ENCODE measurements around the gene BLOC1S4.
"Not testable (repeated sequence)": the region's sequence is repeated elsewhere in the genome, so short reads cannot be mapped to it uniquely, and the experiment has no call there.

The BLOC1S4 gene

DNA sequence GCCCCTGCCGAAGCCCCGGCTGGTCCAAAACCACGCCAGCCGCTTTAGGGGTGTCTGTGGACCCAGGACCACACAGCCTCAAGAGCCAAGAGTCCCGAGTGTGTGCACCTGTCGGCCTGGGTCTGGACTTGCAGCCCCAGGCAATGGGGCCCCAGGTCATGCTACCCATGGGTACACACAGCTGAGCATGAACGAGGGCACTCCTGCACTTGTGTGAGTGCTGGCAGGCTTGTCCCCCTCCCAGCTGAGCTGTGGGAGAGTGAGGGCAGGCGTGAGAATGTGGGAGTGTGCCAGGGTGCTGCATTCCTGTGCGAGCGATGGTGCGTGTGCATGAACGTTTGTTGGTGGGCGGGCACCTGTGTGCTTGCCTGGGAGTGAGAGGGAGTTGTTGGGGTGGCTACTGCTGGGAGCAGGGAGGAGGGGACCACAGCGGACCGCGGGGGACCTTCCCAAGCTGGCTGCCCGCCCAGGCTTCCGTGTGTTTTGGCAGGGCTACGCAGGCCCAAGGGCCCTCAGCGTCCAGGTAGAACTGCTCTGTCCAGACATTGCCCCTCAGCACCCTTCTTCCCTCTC, 30.8 kb downstream of the BLOC1S4 start:
- DNase-seq, result no peak

DNA sequence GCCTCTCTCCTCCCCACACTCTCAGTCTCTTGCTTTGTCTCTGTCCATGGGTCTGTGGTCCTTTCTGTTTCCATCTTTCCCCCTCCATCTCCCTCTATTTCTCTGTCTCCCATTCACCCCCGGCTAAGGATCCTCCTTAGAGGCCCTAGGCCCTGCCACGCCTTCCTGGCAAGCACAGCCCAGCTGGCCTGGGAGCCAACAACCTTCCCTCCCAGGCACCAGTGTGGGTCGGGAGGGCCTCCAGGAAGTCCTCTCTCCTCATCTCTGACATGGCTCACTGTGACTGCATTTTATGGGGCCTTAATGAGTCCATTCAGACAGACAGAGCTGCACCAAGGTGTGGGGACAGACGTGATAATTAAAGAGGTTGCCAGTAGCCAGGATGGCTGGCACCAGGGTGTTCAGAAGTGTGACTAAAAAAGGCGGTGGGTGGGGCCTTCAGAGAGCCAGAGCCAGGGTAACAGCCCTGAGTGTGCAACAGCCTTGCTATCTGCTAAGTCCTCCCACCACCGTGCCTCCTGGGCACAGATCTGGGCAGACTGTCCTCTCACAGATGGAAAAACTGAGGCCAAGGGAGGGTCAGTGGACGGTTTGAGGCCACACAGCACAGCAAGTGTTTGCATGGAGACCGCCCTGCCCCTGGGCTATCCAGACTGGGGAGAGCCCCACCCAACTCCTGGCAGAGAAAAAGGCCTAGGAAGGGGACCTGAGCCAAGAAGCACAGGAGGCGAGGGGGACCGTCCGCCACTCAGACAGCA, 31.5 kb downstream of the BLOC1S4 start:
- DNase-seq, result no peak

DNA sequence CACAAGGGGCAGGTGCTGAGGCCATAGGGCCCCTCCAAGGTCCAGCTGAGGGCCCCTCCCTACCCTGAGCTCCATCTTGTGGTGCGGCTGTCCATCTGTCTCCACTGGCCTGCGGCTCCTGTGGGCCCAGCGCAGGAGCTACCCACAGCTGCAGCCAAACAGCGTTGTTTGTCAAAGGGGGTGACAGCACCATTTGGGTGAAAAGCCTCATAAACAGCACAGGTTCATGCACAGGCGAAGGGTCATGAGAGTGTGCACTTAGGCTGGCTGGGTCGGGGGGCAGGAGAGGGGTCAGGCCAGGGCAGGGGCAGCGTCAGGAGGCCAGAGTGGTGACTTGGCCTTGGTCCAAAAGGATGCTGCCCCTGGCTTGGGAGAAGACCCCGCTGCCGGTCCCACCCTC, 32.3 kb downstream of the BLOC1S4 start:
- no peak for DNase-seq

DNA sequence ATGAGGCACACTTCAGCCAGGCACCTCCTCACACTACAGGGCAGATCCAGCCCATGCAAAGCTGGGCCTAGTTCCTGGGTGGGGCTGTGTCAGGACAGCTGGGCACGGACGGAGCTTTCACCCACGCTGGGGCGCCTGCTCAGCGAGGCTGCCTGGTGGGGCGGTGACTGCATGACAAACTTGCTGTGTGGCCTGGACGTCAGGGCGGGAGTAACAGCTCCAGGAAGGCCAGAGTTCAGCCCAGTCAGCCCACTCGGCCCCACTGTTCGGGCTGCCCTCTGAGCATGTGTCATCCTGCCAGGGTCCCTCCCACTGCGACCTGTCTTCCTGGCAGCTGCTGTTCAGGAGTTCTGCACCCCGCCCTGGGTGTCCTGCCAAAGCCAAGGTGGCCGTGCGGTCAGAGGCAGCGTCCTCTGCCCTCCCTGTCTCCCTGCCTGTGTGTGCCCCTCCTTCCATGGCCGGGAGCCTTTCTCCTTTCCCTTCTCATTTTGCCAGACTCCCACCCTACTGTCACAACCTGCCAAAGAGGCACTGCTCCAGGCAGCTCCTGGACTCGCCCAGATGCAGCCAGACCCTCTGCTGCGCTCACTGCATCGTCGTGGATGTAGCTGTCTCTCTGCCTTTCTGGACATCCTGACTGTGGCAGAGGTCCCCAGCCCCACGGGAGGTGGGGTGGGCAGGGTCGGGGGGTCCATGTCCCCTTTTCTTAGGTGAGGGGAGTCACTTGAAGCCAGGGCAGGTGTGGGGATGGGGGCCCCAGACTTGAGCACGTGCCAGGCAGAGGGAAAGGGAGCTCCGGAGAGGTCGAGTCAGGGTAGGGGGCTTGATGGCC, 33.6 kb downstream of the BLOC1S4 start:
- DNase-seq, result no peak

DNA sequence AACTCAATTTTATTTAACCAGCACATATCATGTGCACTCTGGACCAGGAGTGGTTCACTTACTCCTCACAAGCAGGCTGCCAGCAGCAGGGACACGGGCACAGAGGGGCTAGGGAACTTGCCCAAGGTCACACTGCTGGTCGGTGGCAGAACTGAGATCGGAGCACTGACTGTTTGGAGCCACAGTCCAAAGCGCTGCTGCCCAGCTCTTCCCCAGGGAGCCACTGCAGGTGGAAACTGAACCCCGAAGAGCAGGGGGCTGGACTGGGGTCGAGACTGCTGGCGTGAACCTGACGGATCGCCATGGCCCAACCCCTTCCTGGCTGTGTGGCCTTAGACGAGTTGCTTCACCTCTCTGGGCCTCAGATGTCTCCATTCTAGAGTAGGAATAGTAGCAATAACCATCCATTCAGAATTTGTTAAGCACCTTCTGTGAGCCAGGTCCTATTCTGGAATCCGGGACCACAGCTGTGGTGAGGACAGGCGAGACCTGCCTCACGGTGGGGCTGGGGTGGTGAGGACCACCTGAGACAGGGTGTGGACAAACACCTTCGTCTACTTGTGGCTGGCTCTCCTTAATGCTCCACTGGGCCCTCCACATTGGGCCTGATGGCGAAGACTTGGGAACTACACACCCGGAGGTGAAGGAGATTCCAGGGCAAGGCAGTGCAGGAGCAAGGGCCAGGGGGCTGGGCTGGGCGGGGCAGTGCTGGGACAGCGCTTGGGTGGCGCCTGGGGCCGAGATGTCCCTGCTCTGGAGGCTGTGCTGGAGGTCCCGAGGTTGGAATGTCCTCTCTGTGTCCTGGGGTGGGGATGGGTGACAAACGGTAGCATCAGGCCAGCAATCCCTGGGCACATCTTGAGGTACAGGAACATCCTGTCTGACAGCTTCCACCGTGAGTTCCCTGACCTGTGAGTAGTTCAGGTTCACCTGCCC, 34.6 kb downstream of the BLOC1S4 start:
- no peak for DNase-seq

DNA sequence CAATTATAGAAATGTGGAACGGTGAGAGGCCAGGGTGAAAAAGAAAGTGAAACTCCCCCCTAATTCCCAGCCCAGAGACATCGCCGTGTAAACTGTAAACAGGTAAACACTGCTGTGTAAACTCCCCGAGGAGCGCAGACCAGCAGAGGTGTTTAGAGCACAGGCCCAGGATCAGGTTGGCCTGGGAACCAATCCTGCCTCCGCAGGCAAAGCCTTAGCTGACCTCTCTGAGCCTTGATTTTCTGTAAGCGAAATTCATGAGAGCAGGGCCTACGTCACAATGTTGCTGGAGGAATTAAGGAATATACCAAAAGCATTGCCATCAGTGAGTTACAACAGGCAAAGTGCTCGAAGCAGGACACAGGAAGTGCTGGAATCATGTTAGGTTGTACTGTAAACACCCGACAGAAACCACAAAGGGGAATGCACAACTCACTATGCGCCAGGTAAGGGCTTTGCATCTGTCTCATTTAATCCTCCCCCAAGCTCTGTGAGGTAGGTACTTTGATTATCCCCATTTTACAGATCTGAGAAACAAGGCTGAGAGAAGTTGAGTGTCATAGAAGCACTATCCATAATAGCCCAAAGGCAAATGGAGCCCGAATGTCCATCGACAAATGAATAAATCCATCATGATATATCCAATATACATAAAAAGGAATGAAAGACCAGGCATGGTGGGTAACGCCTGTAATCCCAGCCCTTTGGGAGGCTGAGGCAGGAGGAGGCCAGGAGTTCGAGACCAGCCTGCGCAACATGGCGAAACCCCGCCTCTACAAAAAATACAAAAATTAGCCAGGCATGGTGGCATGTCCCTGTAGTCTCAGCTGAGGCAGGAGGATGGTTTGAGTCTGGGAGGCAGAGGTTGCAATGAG, 35.9 kb downstream of the BLOC1S4 start:
- no peak for DNase-seq

DNA sequence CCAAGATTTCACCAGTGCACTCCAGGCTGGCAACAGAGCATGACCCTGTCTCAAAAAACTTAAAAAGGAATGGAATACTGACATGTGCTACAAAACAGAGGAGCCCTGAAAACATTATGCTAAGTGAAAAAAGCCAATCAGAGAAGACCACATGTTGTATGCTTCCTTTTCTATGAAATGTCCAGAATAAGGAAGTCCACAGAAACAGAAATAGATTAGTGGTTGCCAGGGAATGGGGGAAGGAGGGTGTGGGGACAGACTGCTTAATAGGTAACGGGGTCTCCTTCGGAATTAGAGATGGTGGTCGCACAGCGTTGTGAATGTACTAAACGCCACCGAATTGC, 36.5 kb downstream of the BLOC1S4 start:
- no peak for DNase-seq

DNA sequence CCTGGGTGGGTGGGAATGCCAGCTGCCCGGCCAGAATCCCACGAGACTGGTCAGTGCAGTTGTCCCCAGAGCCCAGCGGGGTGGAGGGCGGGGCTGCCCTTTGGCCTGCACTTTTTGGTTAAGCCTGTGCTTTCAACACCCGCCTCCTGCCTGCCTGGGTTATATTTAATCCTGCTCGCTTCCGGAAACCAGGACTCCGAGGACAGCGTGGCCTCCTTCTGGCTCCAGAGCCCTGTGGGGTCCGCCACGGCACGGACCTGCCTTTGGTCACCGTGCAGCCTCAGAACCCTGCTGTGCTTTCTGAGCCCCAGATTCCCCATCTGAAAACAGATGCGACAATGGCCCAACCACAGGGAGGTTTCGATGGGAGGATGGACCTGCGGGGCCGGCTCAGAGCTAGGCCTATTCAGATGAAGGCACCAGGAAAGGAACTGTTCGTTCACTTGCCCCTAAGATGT, 37.2 kb downstream of the BLOC1S4 start:
- DNase-seq, result no peak

DNA sequence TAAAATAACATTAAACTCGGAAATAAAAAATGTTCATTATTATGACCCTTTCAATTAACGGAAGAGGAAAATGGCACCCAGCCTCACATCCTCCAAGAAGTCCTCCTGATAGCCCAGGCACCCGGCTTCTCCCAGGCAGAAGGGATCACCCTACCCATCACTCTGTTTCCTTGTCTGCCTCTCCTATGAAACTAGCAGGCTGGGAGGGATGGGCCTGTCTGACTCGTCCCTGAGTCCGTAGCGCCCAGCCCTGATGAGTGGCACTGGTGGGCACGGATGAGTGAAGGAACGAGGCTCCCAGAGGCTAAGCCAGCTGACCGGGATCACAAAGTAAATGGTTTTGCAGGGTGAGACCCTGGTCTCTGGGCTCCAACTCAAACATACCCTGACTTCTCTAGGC, 37.9 kb downstream of the BLOC1S4 start:
- DNase-seq, result no peak

DNA sequence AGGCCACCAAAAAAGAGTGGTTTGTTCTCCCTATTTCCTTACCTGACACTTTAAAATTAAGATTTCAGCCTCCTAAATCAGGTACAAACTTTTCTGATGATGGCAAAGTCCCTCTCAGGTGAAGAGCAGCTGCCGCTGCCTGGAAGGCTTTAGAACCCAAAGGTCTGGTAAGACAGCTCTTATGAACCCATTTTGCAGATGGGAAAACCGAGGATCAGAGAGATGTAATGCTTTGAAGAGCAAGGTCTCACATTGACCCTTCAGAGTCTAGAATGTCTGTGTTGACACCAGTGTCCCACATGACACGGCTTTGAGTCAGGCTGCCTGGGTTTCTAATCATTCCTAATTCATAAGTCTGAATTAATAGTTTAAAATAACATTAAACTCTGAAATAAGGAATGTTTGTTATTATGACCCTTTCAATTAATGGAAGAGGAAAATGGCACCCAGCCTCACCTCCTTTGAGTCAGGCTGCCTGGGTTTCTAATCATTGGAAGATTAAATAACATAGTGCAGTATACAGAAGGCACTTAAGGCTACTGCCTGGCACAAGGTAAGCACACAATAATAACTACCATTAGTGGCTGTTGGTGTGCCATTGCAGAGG, 38.6 kb downstream of the BLOC1S4 start:
- DNase-seq, result no peak

DNA sequence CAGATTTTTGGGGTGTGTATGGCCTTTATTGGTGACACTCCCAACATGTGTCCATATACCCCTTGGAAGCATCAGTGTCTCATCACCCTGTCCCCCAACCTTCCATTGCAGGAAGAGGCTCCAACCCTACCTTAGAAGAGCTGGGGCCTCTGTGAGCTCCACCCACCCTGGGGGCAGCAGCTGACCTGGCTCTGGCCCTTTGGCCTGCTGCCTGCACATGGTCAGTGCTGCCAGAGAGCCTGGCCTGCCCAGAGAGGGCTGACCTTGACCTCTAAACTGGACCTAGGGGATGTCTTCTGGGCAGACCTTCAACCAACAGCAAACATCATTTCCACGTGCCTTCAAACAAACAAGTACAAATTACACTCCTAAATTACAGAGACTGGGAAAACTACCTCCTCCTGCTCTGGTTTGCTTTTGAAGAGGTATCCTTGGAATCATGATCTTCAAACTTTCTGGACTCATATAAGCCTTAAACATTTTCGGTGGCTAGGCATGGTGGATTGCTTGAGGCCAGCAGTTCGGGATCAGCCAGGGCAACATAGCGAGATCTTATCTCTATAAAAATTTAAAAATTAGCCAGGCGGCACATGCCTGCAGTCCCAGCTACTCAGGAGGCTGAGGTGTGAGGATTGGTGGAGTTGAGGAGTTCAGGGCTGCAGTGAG, 39.2 kb downstream of the BLOC1S4 start:
- no peak for DNase-seq

DNA sequence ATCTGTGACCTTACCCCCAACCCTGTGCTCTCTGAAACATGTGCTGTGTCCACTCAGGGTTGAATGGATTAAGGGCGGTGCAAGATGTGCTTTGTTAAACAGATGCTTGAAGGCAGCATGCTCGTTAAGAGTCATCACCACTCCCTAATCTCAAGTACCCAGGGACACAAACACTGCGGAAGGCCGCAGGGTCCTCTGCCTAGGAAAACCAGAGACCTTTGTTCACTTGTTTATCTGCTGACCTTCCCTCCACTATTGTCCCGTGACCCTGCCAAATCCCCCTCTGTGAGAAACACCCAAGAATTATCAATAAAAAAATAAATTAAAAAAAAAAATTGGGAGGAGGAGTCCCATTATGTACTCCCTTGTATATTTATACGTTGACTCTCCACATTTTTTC, 40.4 kb downstream of the BLOC1S4 start:
- DNase-seq, result not testable (repeated sequence)

DNA sequence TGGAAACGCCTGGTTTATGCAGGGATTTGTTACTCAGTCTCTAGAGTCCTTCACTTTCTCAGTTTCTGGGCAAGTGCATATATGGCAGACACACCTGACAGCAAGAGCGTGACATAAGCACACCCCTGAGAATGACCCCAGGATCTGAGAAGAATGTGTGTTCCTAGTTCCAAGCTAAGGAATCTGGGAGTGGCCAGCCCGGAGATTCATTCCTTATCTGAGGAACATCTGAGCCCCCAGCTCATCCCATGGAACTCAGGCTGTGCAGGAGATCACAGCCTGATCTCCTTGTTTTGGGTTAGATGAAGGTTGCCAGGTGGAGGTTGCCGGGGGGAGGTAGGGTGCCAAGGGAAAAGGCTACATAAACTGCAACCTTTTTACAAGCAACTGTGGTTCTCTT, 42.8 kb downstream of the BLOC1S4 start:
- no peak for DNase-seq

DNA sequence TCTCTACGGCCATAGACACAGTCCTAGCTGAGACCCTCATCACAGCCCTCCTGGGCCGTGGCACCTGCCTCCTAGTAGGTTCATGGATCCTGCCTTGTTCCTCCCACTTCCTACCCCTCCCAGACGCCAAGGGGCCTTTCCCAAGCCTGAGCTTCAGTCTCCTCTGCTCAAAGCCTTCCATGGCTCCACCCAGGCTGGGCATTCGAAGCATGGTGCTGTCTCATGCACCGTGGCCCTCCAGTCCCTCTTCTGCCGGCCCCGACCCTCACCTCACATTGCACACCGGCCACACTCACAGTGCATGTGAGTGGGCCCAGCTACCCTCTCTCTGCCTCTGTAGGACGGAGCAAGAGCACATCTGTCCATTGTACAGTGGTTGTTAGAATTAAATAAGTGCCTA, 44.9 kb downstream of the BLOC1S4 start:
- no peak for DNase-seq

DNA sequence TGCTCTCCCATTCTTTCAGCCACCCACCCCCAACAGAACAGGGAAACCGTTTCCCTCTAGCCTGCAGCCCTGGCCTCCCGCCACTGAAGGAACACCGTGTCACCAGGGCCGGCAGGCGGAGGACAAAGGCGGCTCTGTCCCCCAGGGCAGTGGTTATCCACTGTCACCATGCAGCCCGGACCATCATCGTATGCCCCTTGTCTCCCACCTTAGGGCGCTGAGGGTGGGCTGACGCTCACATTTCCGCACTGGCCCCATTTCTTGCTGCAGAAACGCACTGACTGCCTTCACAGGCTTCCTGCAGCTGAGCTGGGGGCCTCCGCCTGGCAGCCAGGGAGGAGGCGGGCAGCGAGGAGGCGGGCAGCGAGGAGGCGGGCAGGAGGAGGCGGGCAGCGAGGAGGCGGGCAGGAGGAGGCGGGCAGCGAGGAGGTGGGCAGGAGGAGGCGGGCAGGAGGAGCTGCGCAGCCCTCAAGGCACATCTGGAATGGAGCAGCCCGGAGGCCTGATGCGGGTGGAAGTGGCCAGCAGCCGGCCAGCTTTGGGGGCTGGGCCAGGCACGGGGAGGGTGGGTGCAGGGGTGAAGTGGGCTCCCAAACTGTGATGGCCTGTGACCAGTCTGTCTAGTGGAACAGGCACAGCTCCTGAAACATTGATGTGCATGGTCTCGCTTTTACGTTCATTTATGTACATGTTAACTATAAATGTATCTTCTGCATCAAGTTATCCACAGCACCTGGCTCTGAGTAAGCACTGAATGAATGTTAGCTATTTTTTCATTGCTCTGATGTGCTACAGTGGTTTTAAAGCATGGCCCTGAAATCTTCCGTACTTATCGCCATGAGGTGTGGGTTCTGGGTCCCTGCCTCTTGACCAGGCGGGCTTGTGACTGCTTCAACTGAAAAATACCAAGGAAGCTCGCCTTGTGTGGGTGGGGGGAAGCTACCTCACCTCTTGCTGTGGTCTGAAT, 46.0 kb downstream of the BLOC1S4 start:
- no peak for DNase-seq

DNA sequence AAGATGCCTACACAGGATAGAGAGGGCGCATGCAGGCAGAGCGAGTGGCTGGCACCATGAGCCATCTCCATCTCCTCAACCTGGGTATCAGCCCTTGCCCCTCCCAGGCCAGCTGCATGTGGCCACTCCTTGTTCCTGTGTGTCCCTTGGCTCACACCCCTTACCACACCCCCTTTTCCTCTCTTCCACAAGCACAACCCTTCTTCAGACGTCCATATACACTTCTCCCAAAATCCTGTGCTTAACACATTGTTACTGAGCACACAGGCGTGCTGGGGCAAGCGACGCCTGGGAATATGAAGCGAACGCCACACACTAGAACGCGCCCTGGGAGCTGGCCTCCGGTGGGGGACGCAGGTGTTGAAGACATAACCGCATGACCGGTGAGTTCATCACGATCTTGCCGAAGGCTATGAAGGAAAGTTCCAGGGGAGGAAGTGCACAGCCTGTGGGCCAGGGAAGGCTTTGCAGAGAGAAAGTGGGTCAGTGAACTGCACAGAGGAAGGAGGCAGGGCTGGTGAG, 47.4 kb downstream of the BLOC1S4 start:
- DNase-seq, result no peak

DNA sequence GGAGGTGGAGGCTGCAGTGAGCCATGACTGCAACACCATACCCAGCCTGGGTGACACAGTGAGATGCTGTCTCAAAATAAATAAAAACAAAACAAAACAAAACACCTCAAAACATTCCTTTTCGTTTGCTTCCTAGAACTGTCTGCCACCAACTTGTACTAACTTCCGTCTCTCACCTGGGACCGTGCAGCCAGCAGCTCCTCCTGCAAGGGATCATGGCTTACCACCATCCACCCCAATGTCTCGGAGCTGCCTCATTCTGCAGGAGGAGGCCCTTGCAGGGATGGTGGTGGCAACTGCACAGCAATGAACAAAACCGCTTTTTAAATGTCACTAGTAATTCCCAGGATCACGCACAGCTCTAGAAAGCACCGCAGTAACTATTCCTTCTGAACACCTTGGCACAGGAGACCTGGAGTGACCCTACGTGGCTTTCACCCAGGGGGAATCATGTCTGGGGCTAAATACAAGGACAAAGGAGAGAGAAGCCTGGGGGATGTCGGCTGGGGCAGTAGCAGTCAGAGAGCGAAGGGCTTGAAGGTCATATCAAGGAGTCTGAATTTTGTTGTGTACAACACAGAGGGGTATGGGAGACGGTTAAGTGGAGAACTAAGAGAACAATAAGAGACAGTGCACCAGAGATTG, 49.1 kb downstream of the BLOC1S4 start:
- no peak for DNase-seq

DNA sequence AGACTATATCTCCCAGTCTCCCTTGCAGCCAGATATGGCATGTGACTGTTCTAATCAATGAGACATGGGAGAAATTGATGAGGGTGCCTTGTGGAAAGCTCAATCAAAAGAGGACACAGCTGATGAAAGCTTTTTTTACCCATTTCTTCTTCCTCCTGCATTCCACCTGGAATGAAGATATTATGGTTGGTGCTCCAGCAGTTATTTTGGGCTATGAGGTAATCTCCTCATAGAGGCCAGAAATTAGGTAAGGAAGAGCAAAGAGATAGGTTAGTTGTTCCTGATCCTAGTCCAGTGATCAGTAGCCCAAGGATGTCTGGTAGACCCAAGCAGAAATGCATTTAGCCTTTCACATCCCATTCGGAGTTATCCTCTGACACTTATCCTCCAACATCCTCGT, 49.7 kb downstream of the BLOC1S4 start:
- DNase-seq, result no peak
